Testis (tissue), 3 donors: ENCODE data around the gene FILIP1L. TPM values are rescaled to one million over a fixed set of nuclear protein-coding genes. Genes with fewer than 3 reads are reported as not detected.

ENCODE experiments used
- DNase-seq: peaks from one replicate; pipeline ENCODE4 v3.0.0-alpha.2; 2019
- H3K27ac ChIP-seq, 2 donors: fragments of 200-600 bp; sonication (generic); one replicate each; pipeline ENCODE4 v1.5.1; 2019
- H3K27me3 ChIP-seq: fragments of 200-600 bp; sonication (generic); one replicate; pipeline ENCODE4 v1.5.1; 2019
- H3K36me3 ChIP-seq: fragments of 200-600 bp; sonication (generic); one replicate; pipeline ENCODE4 v1.5.1; 2017; ENCODE audit warnings: low read depth; ENCODE audit errors: missing control alignments
- H3K4me1 ChIP-seq: fragments of 200-600 bp; sonication (generic); one replicate; pipeline ENCODE4 v1.5.1; 2019
- H3K4me3 ChIP-seq, 2 donors: fragments of 200-600 bp; sonication (generic); one replicate each; pipeline ENCODE4 v1.5.1; 2017 to 2019
- H3K9me3 ChIP-seq: fragments of 200-600 bp; sonication (generic); one replicate; pipeline ENCODE4 v1.5.1; 2017
- CTCF ChIP-seq, 3 experiments: fragments of 450-650 bp in 2 of 3; fragments of 200-600 bp in 1 of 3; sonication (generic) in 1 of 3; IDR thresholded peaks; one replicate each; pipeline ENCODE4 v1.5.1; 2016 to 2019; ENCODE audit warnings: antibody characterized with exemption in 3 of 3, mild to moderate bottlenecking in 2 of 3, moderate library complexity in 1 of 3
- POLR2A ChIP-seq: fragments of 450-650 bp; IDR thresholded peaks from one replicate; pipeline ENCODE4 v1.6.1; 2017; ENCODE audit warnings: antibody characterized with exemption, mild to moderate bottlenecking, moderate library complexity
- WGBS, 2 donors: methylation state at CpG; one replicate each; pipeline ENCODE4 v1.1.5; 2018; 5-methylcytosine and 5-hydroxymethylcytosine counted together
- intact Hi-C: fragments of 100-400 bp; cut with DNase I; formaldehyde crosslinking; loops from one replicate; pipeline ENCODE4 v1.15.1; 2023; ENCODE audit warnings: low total_unique reads
- polyA plus RNA-seq: library from polyadenylated mRNA; stranded (reverse); fragments of 350-450 nt; fragmentation: Illumina TruSeq; extraction: RNeasy Lipid Tissue Mini Kit (QIAGEN cat#74804); gene quantifications from one replicate; pipeline ENCODE4 v1.2.3, GENCODE V29; 2014; ENCODE audit warnings: low read depth, low replicate concordance; ENCODE audit not compliant: insufficient read depth
- total RNA-seq, 2 donors: library from RNA; depleted of rRNA; stranded (reverse); fragments of >200 nt; gene quantifications; one replicate each; pipeline ENCODE4 v1.2.3, GENCODE V29; 2016

Gene FILIP1L
- total and polyA plus RNA-seq, 3 donors from 2014 or later = 16.5 to 20.1 (median 16.7) TPM

GRCh38 chr3:100104442-100104798 lies 9.9 kb downstream of the FILIP1L start:
- intact Hi-C loops = no loop called here
- no peak for TF ChIP-seq POLR2A
- H3K4me1 ChIP-seq = peaks cover 17% of the 10 kb centered on the region
- no peaks in the 10 kb centered on the region for H3K9me3 ChIP-seq
- no peaks in the 10 kb centered on the region for H3K36me3 ChIP-seq
- H3K27me3 ChIP-seq = no peaks in the 10 kb centered on the region
- DNase-seq = no peak
- H3K4me3 ChIP-seq = no peak overlapping the region
- 68 to 89% methylated on average over 2 of the region's 2 CpGs for WGBS, 2 donors
- H3K27ac ChIP-seq = no peak overlapping the region

DNA sequence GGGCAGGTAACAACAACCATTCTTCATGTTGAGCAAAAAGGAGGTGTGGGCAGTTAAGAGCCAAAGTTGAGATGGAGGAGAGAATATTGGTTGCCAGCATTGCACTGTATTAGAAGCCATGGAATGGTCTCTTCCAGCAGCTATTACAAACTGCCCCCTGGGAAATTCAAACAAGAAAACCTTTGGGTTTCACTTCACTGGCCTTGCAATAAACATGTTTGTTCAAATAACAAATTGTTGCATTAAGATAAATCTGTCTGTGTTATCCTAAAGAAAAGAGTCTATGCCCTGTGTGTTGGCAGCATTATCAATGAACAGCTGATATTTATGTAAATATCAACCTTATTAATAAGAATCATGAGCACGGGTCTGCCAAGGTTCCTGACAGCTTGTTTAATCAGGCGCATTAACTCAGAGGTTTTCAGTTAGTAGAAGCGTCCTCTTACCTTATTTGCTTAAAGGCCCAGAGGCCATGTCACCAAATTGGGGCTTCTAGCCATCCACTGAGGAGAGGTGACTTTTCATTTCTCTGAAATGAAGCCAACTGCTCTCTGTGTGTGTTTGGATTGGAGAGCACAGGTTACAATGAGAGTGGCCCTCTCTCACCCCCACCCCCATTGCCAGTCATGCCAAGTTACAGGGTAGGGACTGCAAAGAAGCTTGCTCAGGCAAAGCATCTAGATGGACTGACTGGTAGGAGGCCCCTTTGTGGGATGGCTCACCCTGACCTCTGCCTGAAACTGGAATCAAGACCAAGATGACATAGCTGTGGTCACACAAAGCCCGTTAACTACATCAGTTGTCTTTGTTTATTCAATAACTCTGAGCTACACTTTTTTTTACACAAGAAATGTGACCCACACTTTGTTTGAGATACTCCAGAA lies 10.5 kb downstream of the FILIP1L start:
- Histone ChIP-seq H3K36me3 (no peaks in the 10 kb centered on the region), H3K27ac (no peak overlapping the region), H3K4me3 (no peak overlapping the region), H3K4me1 (peaks cover 19% of the 10 kb centered on the region), H3K27me3 (no peaks in the 10 kb centered on the region), H3K9me3 (no peaks in the 10 kb centered on the region)
- no peak for DNase-seq
- whole genome bisulfite sequencing, 2 donors = 82 to 88% methylated on average over 4 of the region's 4 CpGs
- intact Hi-C loops = no loop called here
- TF ChIP-seq CTCF (IDR thresholded peaks at IDR 0.05) (no peak), POLR2A (no peak)

- 88 to 92% methylated on average over 1 of the region's 1 CpG for WGBS, 2 donors
- H3K4me3 ChIP-seq = no peak overlapping the region
- intact Hi-C loops = no loop called here
- no peaks in the 10 kb centered on the region for H3K27me3 ChIP-seq
- TF ChIP-seq POLR2A (no peak), CTCF (IDR thresholded peaks at IDR 0.05) (no peak)
- H3K27ac ChIP-seq = no peak overlapping the region
- peaks cover 23% of the 10 kb centered on the region for H3K4me1 ChIP-seq
- H3K9me3 ChIP-seq = no peaks in the 10 kb centered on the region
- H3K36me3 ChIP-seq = no peaks in the 10 kb centered on the region
- no peak for DNase-seq
Observed at GRCh38 chr3:100102757-100103156, 11.5 kb downstream of the FILIP1L start.

DNA sequence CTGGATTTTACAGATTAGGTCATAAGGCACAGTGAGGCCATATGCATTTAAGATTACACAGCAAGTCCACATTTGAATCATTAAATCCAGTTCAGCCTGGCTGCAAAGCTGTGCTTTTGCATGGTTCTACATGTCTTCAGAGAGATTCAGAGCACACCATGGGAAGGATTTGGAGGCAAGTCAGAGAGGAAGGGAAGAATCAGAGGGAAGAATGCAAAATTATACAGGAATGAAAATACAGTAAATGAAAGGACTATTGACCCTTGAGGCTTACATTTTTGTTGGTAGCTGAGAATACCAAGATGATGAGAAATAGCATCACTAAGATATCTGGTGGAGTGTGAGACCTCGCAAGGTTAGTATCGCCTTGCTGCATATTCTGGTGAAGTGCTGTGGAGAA lies 13.9 kb downstream of the FILIP1L start:
- intact Hi-C loops = no loop called here
- no peak overlapping the region for H3K27ac ChIP-seq
- H3K9me3 ChIP-seq = no peaks in the 10 kb centered on the region
- no peaks in the 10 kb centered on the region for H3K36me3 ChIP-seq
- no peak overlapping the region for H3K4me3 ChIP-seq
- H3K4me1 ChIP-seq = peaks cover 15% of the 10 kb centered on the region
- no peaks in the 10 kb centered on the region for H3K27me3 ChIP-seq
- WGBS, 2 donors = 91 to 96% methylated on average over 2 of the region's 2 CpGs
- DNase-seq = no peak
- TF ChIP-seq CTCF (IDR thresholded peaks at IDR 0.05) (no peak), POLR2A (no peak)

GRCh38 chr3:100099621-100100020 lies 14.7 kb downstream of the FILIP1L start:
- Histone ChIP-seq H3K4me3 (no peak overlapping the region), H3K36me3 (no peaks in the 10 kb centered on the region), H3K27ac (no peak overlapping the region), H3K27me3 (no peaks in the 10 kb centered on the region), H3K9me3 (no peaks in the 10 kb centered on the region), H3K4me1 (peaks cover 15% of the 10 kb centered on the region)
- 78 to 84% methylated on average over 2 of the region's 2 CpGs for WGBS, 2 donors
- TF ChIP-seq CTCF (IDR thresholded peaks at IDR 0.05) (no peak), POLR2A (no peak)
- DNase-seq = no peak
- intact Hi-C loops = no loop called here
